ENCODE data around the gene ADAMTSL3.

ADAMTSL3 gene

DNA sequence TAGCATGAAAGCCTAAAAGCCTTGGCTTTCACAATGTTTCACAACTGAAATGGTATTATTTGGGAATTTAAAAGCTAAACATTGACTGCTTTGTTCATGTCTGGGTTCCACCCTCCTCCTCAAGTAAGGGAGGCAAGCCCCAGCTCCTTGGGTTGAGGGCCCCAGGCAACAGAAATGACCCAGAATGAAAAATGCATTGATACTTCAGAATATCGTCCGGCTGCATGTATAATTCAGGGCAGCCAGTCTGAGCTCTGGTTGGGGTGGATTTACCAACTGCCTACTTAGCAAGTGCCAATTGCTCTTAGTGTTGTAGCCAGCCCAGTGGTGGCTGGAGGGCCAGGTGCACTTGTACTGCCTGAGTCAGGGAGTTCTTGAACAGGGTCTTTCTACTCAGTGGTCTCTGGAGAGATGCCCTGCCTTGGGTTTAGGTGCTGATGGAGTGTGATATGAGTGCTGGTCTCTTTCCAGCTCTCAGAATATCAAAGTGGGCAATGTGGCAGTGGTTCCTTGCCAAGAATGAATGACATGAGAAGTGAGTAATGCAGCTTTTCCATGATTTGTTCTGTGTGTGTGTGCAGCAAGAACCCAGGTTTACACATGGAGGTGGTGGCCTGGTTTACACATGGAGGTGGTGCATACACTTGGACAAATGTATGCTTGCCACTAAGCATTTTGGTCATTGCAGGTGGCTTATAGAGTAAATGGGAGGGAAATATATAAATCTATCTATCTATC, 40.9 kb upstream of the ADAMTSL3 start:
- TF ChIP-seq, protein P1, sequence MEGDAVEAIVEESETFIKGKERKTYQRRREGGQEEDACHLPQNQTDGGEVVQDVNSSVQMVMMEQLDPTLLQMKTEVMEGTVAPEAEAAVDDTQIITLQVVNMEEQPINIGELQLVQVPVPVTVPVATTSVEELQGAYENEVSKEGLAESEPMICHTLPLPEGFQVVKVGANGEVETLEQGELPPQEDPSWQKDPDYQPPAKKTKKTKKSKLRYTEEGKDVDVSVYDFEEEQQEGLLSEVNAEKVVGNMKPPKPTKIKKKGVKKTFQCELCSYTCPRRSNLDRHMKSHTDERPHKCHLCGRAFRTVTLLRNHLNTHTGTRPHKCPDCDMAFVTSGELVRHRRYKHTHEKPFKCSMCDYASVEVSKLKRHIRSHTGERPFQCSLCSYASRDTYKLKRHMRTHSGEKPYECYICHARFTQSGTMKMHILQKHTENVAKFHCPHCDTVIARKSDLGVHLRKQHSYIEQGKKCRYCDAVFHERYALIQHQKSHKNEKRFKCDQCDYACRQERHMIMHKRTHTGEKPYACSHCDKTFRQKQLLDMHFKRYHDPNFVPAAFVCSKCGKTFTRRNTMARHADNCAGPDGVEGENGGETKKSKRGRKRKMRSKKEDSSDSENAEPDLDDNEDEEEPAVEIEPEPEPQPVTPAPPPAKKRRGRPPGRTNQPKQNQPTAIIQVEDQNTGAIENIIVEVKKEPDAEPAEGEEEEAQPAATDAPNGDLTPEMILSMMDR (IDR thresholded peaks at IDR 0.05; ENCODE audit: borderline replicate concordance, control extremely low read depth, extremely low read depth, insufficient read depth, missing control alignments): no peak
- in situ Hi-C loops (cut with MboI; ENCODE audit: low sequenced_read_pairs, unreplicated experiment): no loop called here
- no peak for DNase-seq (ENCODE audit: low spot score)

- no peak for DNase-seq (ENCODE audit: low spot score)
- TF ChIP-seq, protein P1 (IDR thresholded peaks at IDR 0.05; ENCODE audit: borderline replicate concordance, control extremely low read depth, extremely low read depth, insufficient read depth, missing control alignments): no peak
- in situ Hi-C loops (cut with MboI; ENCODE audit: low sequenced_read_pairs, unreplicated experiment): no loop called here
Observed at GRCh38 chr15:83613714-83614113, 40.2 kb upstream of the ADAMTSL3 start.

DNA sequence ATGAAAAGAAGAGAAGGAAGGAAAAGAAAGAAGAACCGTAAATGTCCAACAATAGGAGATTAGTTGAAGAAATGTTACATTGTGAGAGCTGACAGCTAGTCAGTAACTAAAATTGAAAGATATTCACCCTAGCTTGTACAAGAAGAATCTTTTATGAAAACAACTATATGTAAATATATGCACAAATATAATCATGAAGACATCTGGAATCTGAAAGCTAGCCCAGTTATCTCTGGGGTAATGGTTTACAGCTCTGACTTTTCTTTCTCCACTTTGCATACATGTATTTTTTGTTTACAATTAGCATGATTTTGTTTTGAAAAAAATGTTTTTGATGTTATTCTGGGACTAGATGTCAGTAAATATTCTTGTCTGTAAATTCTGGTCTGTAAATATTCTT, 37.1 kb upstream of the ADAMTSL3 start:
- no peak for DNase-seq (ENCODE audit: low spot score)
- TF ChIP-seq, protein P1 (IDR thresholded peaks at IDR 0.05; ENCODE audit: borderline replicate concordance, control extremely low read depth, extremely low read depth, insufficient read depth, missing control alignments): no peak
- in situ Hi-C loops (cut with MboI; ENCODE audit: low sequenced_read_pairs, unreplicated experiment): no loop called here

GRCh38 chr15:83626171-83626802, 27.6 kb upstream of the ADAMTSL3 start:
- in situ Hi-C loops (cut with MboI; ENCODE audit: low sequenced_read_pairs, unreplicated experiment): no loop called here
- DNase-seq (ENCODE audit: low spot score): no peak
- TF ChIP-seq, protein P1 (IDR thresholded peaks at IDR 0.05; ENCODE audit: borderline replicate concordance, control extremely low read depth, extremely low read depth, insufficient read depth, missing control alignments): no peak

GRCh38 chr15:83631534-83631933, 22.4 kb upstream of the ADAMTSL3 start:
- no peak for DNase-seq (ENCODE audit: low spot score)

DNA sequence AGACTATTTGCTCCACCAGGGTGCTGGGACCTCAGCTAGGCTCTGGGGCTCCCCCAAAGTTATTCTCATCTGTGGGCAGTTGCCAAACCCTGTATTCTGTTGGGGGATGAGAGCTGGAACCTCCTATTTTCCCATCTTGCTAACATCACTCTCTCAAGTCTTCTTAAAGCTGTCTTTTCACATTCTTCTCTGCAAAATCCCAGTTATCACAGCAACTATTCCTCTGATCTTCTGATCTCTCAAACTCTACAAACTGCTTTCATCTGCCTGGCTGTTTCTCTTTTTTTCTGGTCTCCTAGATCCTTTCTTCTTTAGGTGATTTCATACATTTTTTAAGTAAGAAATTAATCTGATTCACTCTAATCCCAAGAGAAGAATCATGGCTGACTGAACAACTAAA, 10.7 kb upstream of the ADAMTSL3 start:
- in situ Hi-C loops (cut with MboI; ENCODE audit: low sequenced_read_pairs, unreplicated experiment): no loop called here
- DNase-seq (ENCODE audit: low spot score): no peak
- TF ChIP-seq, protein P1 (IDR thresholded peaks at IDR 0.05; ENCODE audit: borderline replicate concordance, control extremely low read depth, extremely low read depth, insufficient read depth, missing control alignments): no peak

More at GRCh38 chr15:83631534-83631933, 22.4 kb upstream of the ADAMTSL3 start:
- TF ChIP-seq, protein P1 (IDR thresholded peaks at IDR 0.05; ENCODE audit: borderline replicate concordance, control extremely low read depth, extremely low read depth, insufficient read depth, missing control alignments): no peak
- in situ Hi-C loops (cut with MboI; ENCODE audit: low sequenced_read_pairs, unreplicated experiment): no loop called here

Data from GM13976 (cell line).